ENCODE measurements around the gene PLXDC2. TPM values are rescaled to one million over a fixed set of nuclear protein-coding genes. Genes with fewer than 3 reads are reported as not detected.
A peak's percentile ranks its signal among the peaks of the same experiment; 100 is the strongest.

The PLXDC2 gene
- total RNA-seq, 8 experiments from 2014 or later: 3.7 to 129 (median 7.6) TPM

DNA sequence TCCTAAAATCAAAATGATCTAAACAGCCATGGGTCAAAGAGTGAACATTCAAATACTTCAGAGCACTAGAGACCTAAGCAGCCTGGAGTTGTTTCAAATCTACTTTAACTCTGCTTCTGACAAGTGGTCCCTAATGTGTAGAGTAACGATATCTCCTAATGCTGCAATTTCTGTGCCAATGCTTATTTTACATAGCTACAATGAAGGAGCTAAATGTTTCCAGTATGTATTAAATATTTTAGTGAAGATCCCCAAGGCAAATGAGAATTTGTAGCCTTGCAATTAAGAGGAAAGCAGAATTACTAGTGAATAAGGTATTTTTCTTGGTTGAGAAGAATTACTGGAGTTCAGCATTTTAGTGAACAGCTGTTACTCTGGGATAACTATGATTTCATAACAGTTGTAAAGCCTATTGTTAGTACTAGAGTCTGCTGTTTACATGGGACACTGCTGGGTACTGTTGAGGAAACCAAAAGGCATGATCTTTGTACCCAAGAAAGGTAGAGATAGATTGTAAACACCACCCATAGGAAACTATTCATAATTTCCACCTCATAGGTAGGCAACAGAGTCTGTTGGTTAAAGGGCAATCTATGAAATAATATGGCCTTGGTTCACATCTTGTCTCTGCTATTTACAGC lies 271.9 kb downstream of the PLXDC2 start:
- no peak for ATAC-seq (replicated peaks in 6 of 8)
- 8 to 100% (median 65%) methylated on average over 1 of the region's 1 CpG; no CpG with 5 or more reads in 4 of the 10 experiments for WGBS, 10 experiments

GRCh38 chr10:20089879-20090278 lies 273.6 kb downstream of the PLXDC2 start:
- H3K4me3 ChIP-seq: no peak overlapping the region
- ATAC-seq (replicated peaks in 6 of 8): no peak
- H3K27ac ChIP-seq: no peak overlapping the region
- in situ Hi-C loops (cut with MboI; ENCODE audit: low pct_unique_long_range_greater_than_20kb in 2 of 9, low sequenced_read_pairs in 9 of 9, unreplicated experiment in 9 of 9): no loop called here
- WGBS, 10 experiments: 0 to 100% (median 75%) methylated on average over 1 to 3 of the region's 3 CpGs; no CpG with 5 or more reads in 3 of the 10 experiments
- H3K4me1 ChIP-seq (replicated peaks in 1 of 2): peaks cover 7 to 30% of the 10 kb centered on the region in 2 donors

More for the DNA sequence above, 271.9 kb downstream of the PLXDC2 start:
- Histone ChIP-seq H3K4me3 (no peak overlapping the region), H3K27ac (no peak overlapping the region), H3K4me1 (replicated peaks in 1 of 2) (peaks cover 8 to 20% of the 10 kb centered on the region in 2 donors)
- in situ Hi-C loops (cut with MboI; ENCODE audit: low pct_unique_long_range_greater_than_20kb in 2 of 9, low sequenced_read_pairs in 9 of 9, unreplicated experiment in 9 of 9): no loop called here

GRCh38 chr10:20090831-20091230 lies 274.6 kb downstream of the PLXDC2 start:
- in situ Hi-C loops (cut with MboI; ENCODE audit: low pct_unique_long_range_greater_than_20kb in 2 of 9, low sequenced_read_pairs in 9 of 9, unreplicated experiment in 9 of 9): no loop called here
- 0 to 92% (median 65%) methylated on average over 1 to 3 of the region's 3 CpGs for WGBS, 10 experiments
- peak in 5 of 8 experiments; percentile 35 to 64 (median 54) for ATAC-seq (replicated peaks in 6 of 8)
- Histone ChIP-seq H3K27ac (no peak overlapping the region), H3K4me1 (replicated peaks in 1 of 2) (peaks cover 6 to 36% of the 10 kb centered on the region in 2 donors), H3K4me3 (no peak overlapping the region)

GRCh38 chr10:20091698-20092097 lies 275.5 kb downstream of the PLXDC2 start:
- in situ Hi-C loops (cut with MboI; ENCODE audit: low pct_unique_long_range_greater_than_20kb in 2 of 9, low sequenced_read_pairs in 9 of 9, unreplicated experiment in 9 of 9): no loop called here
- no peak for ATAC-seq (replicated peaks in 6 of 8)
- H3K4me1 ChIP-seq (replicated peaks in 1 of 2): peaks cover 6 to 37% of the 10 kb centered on the region in 2 donors
- H3K4me3 ChIP-seq: no peak overlapping the region
- H3K27ac ChIP-seq: no peak overlapping the region
- 29 to 100% (median 91%) methylated on average over 1 to 5 of the region's 5 CpGs; no CpG with 5 or more reads in 1 of the 10 experiments for WGBS, 10 experiments

- 33 to 100% (median 87%) methylated on average over 3 to 5 of the region's 5 CpGs; no CpG with 5 or more reads in 2 of the 10 experiments for whole genome bisulfite sequencing, 10 experiments
- in situ Hi-C loops (cut with MboI; ENCODE audit: low pct_unique_long_range_greater_than_20kb in 2 of 9, low sequenced_read_pairs in 9 of 9, unreplicated experiment in 9 of 9): no loop called here
- peaks cover 6 to 35% of the 10 kb centered on the region in 2 donors for H3K4me1 ChIP-seq (replicated peaks in 1 of 2)
- no peak for ATAC-seq (replicated peaks in 6 of 8)
- H3K4me3 ChIP-seq: no peak overlapping the region
- H3K27ac ChIP-seq: no peak overlapping the region
Observed at GRCh38 chr10:20093600-20093999, 277.4 kb downstream of the PLXDC2 start.

DNA sequence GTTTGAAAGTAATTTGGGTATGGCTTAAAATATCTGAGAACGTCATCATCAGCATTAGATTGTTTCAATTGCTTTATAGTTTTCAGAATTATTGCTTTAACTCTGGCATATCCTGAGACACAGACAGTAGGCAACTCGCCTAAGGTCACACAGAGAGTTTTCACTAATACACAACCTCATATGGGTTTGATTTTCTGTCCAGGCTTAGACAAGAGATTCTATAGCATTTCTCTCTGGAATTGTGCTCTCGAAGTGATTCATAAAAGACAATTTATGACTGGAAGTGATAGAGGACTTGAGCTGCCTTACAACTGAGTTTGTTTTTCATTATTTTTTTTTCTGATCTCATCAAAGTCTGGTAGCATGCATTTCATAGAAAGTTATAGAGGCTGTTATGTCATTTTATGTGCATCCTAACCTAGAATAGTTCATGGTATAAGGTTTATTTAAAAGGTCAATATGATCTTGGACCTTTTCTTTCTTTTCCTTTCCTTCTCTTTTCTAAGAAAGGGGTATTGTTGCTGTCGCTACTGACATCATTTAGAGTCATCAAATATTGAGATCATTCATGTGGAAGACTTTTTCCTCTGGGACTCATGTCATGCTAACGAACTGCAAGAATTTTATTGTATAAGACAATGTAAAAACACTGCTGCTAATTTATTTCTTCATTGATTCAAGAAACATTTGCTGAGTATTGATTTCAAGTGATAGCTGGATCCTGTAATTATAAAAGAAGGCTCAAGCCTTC lies 278.2 kb downstream of the PLXDC2 start:
- Histone ChIP-seq H3K4me1 (replicated peaks in 1 of 2) (peaks cover 8 to 29% of the 10 kb centered on the region in 2 donors), H3K27ac (peak overlapping the region in 1 of 2 donors; percentile 2), H3K4me3 (no peak overlapping the region)
- WGBS, 10 experiments: 2 to 67% (median 50%) methylated on average over 1 to 5 of the region's 5 CpGs
- in situ Hi-C loops (cut with MboI; ENCODE audit: low pct_unique_long_range_greater_than_20kb in 2 of 9, low sequenced_read_pairs in 9 of 9, unreplicated experiment in 9 of 9): no loop called here
- peak in 5 of 8 experiments; percentile 54 to 74 (median 70) for ATAC-seq (replicated peaks in 6 of 8)

- ATAC-seq (replicated peaks in 6 of 8): peak in 7 of 8 experiments; percentile 28 to 88 (median 82)
- 17 to 60% (median 31%) methylated on average over 1 to 2 of the region's 2 CpGs; no CpG with 5 or more reads in 2 of the 10 experiments for WGBS, 10 experiments
- in situ Hi-C loops (cut with MboI; ENCODE audit: low pct_unique_long_range_greater_than_20kb in 2 of 9, low sequenced_read_pairs in 9 of 9, unreplicated experiment in 9 of 9): no loop called here
- Histone ChIP-seq H3K27ac (peak overlapping the region in 1 of 2 donors; percentile 5), H3K4me3 (no peak overlapping the region), H3K4me1 (replicated peaks in 1 of 2) (peaks cover 15 to 20% of the 10 kb centered on the region in 2 donors)
Observed at GRCh38 chr10:20100171-20100570, 283.9 kb downstream of the PLXDC2 start.

DNA sequence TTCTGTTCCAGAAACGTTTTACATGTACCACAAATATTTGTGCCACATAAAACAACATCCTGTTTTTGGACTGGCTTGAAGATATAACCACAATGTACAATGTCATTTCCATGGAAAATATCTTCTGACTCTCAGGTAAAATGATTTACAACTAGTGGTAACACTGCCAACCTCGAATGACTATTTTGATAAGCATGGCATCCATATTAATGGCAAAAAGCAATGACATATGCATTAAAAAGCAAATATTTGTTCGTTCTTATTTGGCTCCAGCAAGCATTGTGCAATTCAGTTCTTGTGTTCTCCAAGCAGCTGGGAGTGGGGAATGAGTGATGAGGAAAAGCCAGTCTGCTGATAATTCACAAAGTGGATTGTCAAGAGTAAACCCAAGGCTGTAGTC lies 289.0 kb downstream of the PLXDC2 start:
- no peak overlapping the region for H3K27ac ChIP-seq
- in situ Hi-C loops (cut with MboI; ENCODE audit: low pct_unique_long_range_greater_than_20kb in 2 of 9, low sequenced_read_pairs in 9 of 9, unreplicated experiment in 9 of 9): no loop called here
- 0 to 85% (median 51%) methylated on average over 1 to 3 of the region's 3 CpGs; no CpG with 5 or more reads in 1 of the 10 experiments for WGBS, 10 experiments

GRCh38 chr10:20105931-20106330 lies 289.7 kb downstream of the PLXDC2 start:
- no peak overlapping the region for H3K27ac ChIP-seq
- peaks cover 14 to 16% of the 10 kb centered on the region in 2 donors for H3K4me1 ChIP-seq (replicated peaks in 1 of 2)
- WGBS, 10 experiments: 43 to 100% (median 92%) methylated on average over 1 of the region's 1 CpG; no CpG with 5 or more reads in 2 of the 10 experiments
- H3K4me3 ChIP-seq: no peak overlapping the region
- no peak for ATAC-seq (replicated peaks in 6 of 8)
- in situ Hi-C loops (cut with MboI; ENCODE audit: low pct_unique_long_range_greater_than_20kb in 2 of 9, low sequenced_read_pairs in 9 of 9, unreplicated experiment in 9 of 9): no loop called here

More for the DNA sequence above, 289.0 kb downstream of the PLXDC2 start:
- Histone ChIP-seq H3K4me3 (no peak overlapping the region), H3K4me1 (replicated peaks in 1 of 2) (peaks cover 11 to 17% of the 10 kb centered on the region in 2 donors)
- ATAC-seq (replicated peaks in 6 of 8): no peak

- in situ Hi-C loops (cut with MboI; ENCODE audit: low pct_unique_long_range_greater_than_20kb in 2 of 9, low sequenced_read_pairs in 9 of 9, unreplicated experiment in 9 of 9): no loop called here
- 0 to 100% (median 82%) methylated on average over 3 to 4 of the region's 4 CpGs; no CpG with 5 or more reads in 1 of the 10 experiments for WGBS, 10 experiments
- H3K27ac ChIP-seq: no peak overlapping the region
Observed at GRCh38 chr10:20108021-20108420, 291.8 kb downstream of the PLXDC2 start.

GRCh38 chr10:20109613-20110012 lies 293.4 kb downstream of the PLXDC2 start:
- no peak overlapping the region for H3K27ac ChIP-seq
- 31 to 90% (median 60%) methylated on average over 1 to 4 of the region's 4 CpGs for WGBS, 10 experiments
- peaks cover 14 to 16% of the 10 kb centered on the region in 2 donors for H3K4me1 ChIP-seq (replicated peaks in 1 of 2)
- ATAC-seq (replicated peaks in 6 of 8): no peak
- in situ Hi-C loops (cut with MboI; ENCODE audit: low pct_unique_long_range_greater_than_20kb in 2 of 9, low sequenced_read_pairs in 9 of 9, unreplicated experiment in 9 of 9): no loop called here
- H3K4me3 ChIP-seq: no peak overlapping the region

More at GRCh38 chr10:20108021-20108420, 291.8 kb downstream of the PLXDC2 start:
- H3K4me1 ChIP-seq (replicated peaks in 1 of 2): peaks cover 14 to 16% of the 10 kb centered on the region in 2 donors
- no peak for ATAC-seq (replicated peaks in 6 of 8)
- no peak overlapping the region for H3K4me3 ChIP-seq

DNA sequence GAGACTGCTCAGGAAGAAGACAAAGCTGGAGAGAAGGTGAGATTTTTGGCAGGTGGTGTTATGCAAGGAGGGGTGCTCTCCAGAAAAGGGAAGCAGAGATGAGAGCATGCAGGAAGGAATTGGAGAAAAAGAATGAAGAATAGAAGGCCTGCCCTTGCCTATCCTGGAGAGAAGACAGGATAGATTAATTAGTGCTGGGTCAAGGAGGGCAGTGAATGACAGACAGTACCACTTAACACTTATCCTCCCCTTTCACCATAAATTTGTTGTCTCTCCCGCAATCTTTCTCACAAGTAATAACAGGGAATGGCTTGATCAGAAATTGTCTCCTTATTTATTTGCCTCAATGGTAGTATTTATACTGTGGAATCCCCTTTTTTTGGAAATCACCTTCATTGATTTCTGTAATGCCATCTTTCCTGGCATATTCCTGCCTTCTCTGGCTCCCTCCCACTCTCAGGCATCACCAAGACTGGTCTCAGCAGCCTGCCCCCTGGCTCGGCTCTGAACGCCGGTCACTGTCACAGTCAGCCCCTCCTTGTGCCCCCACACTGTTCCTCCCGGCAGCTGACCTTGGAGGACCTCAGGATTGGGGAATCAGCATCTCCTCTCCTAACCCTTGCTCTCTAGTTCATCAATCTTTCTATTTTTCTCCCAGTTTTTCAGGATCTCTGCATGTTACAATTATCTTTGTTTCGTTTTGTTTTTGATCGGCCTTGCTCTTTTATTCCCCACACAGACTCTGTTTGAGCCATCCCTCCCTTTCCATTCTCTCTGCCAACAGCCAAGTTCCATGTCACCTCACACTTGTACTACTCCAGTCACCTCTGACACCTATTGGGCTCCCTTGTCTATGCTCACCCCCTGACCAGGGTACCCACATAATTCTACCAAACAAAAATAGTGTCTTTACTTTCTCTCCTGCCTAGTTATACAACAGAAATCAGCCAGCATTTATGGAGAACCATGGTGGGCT lies 294.2 kb downstream of the PLXDC2 start:
- Histone ChIP-seq H3K27ac (peak overlapping the region; percentile 30 to 43), H3K4me1 (replicated peaks in 1 of 2) (peaks cover 14 to 16% of the 10 kb centered on the region in 2 donors), H3K4me3 (peak overlapping the region in 1 of 5 donors; percentile 14)
- WGBS, 10 experiments: 0 to 81% (median 29%) methylated on average over 2 to 6 of the region's 7 CpGs; no CpG with 5 or more reads in 1 of the 10 experiments
- peak in 5 of 8 experiments; percentile 93 to 97 (median 97) for ATAC-seq (replicated peaks in 6 of 8)
- in situ Hi-C loops (cut with MboI; ENCODE audit: low pct_unique_long_range_greater_than_20kb in 2 of 9, low sequenced_read_pairs in 9 of 9, unreplicated experiment in 9 of 9): no loop called here
